ENCODE measurements around the gene MBNL3. TPM values are rescaled to one million over a fixed set of nuclear protein-coding genes. Genes with fewer than 3 reads are reported as not detected.

MBNL3 gene
- total RNA-seq, 1 donor from 2014 or later = 3.1 TPM

- no peaks in the 10 kb centered on the region for H3K4me1 ChIP-seq
- TF ChIP-seq CTCF (IDR thresholded peaks at IDR 0.05) = no peak
- no peak overlapping the region for H3K4me3 ChIP-seq
- no peaks in the 10 kb centered on the region for H3K9me3 ChIP-seq
- intact Hi-C loops (cut with DNase I) = no loop called here
- no peak overlapping the region for H3K27ac ChIP-seq
- DNase-seq (ENCODE audit: low spot score in 2 of 2) = no peak
- no peaks in the 10 kb centered on the region for H3K27me3 ChIP-seq
- no peaks in the 10 kb centered on the region for H3K36me3 ChIP-seq
Measured at GRCh38 chrX:132415012-132415411, 73.8 kb downstream of the MBNL3 start.

GRCh38 chrX:132414404-132414803, 74.4 kb downstream of the MBNL3 start:
- Histone ChIP-seq H3K4me1 (no peaks in the 10 kb centered on the region), H3K27me3 (no peaks in the 10 kb centered on the region)

GRCh38 chrX:132413459-132413858, 75.4 kb downstream of the MBNL3 start:
- Histone ChIP-seq H3K9me3 (no peaks in the 10 kb centered on the region), H3K36me3 (no peaks in the 10 kb centered on the region), H3K4me3 (no peak overlapping the region), H3K4me1 (no peaks in the 10 kb centered on the region), H3K27me3 (no peaks in the 10 kb centered on the region), H3K27ac (no peak overlapping the region)
- TF ChIP-seq CTCF (IDR thresholded peaks at IDR 0.05) = no peak
- intact Hi-C loops (cut with DNase I) = no loop called here
- DNase-seq (ENCODE audit: low spot score in 2 of 2) = no peak

More at GRCh38 chrX:132414404-132414803, 74.4 kb downstream of the MBNL3 start:
- intact Hi-C loops (cut with DNase I) = no loop called here
- no peak for DNase-seq (ENCODE audit: low spot score in 2 of 2)
- Histone ChIP-seq H3K27ac (no peak overlapping the region), H3K36me3 (no peaks in the 10 kb centered on the region), H3K9me3 (no peaks in the 10 kb centered on the region), H3K4me3 (no peak overlapping the region)
- TF ChIP-seq CTCF (IDR thresholded peaks at IDR 0.05) = no peak

- intact Hi-C loops (cut with DNase I) = no loop called here
- H3K4me3 ChIP-seq = no peak overlapping the region
Measured at GRCh38 chrX:132412208-132412607, 76.6 kb downstream of the MBNL3 start.

GRCh38 chrX:132411310-132411977, 77.4 kb downstream of the MBNL3 start:
- intact Hi-C loops (cut with DNase I) = no loop called here

More at GRCh38 chrX:132412208-132412607, 76.6 kb downstream of the MBNL3 start:
- no peaks in the 10 kb centered on the region for H3K4me1 ChIP-seq
- H3K9me3 ChIP-seq = no peaks in the 10 kb centered on the region
- no peak for DNase-seq (ENCODE audit: low spot score in 2 of 2)
- no peaks in the 10 kb centered on the region for H3K36me3 ChIP-seq
- TF ChIP-seq CTCF (IDR thresholded peaks at IDR 0.05) = no peak
- no peak overlapping the region for H3K27ac ChIP-seq
- H3K27me3 ChIP-seq = no peaks in the 10 kb centered on the region

More at GRCh38 chrX:132411310-132411977, 77.4 kb downstream of the MBNL3 start:
- H3K36me3 ChIP-seq = no peaks in the 10 kb centered on the region
- no peaks in the 10 kb centered on the region for H3K9me3 ChIP-seq
- no peaks in the 10 kb centered on the region for H3K27me3 ChIP-seq
- no peak overlapping the region for H3K27ac ChIP-seq
- no peaks in the 10 kb centered on the region for H3K4me1 ChIP-seq
- no peak overlapping the region for H3K4me3 ChIP-seq
- no peak for TF ChIP-seq CTCF (IDR thresholded peaks at IDR 0.05)
- DNase-seq (ENCODE audit: low spot score in 2 of 2) = no peak
